Muscle of leg (tissue), 11 donors: ENCODE data around the gene COX5B. TPM values are rescaled to one million over a fixed set of nuclear protein-coding genes. Genes with fewer than 3 reads are reported as not detected.
"Not testable (repeated sequence)": the region's sequence is repeated elsewhere in the genome, so short reads cannot be mapped to it uniquely, and the experiment has no call there.

ENCODE experiments used
- DNase-seq: peaks from one replicate; pipeline ENCODE4 v3.0.0; 2013
- H3K27ac ChIP-seq: one replicate; pipeline ENCODE4 v1.5.1; 2013; ENCODE audit warnings: mild to moderate bottlenecking, low read length, control low read depth
- H3K27me3 ChIP-seq: one replicate; pipeline ENCODE4 v1.6.1; 2013; ENCODE audit warnings: low read length; ENCODE audit not compliant: control insufficient read depth, insufficient read depth
- H3K36me3 ChIP-seq: one replicate; pipeline ENCODE4 v1.6.1; 2013; ENCODE audit warnings: low read length; ENCODE audit not compliant: control insufficient read depth, insufficient read depth
- H3K4me1 ChIP-seq: one replicate; pipeline ENCODE4 v1.6.1; 2013; ENCODE audit warnings: low read length; ENCODE audit not compliant: control insufficient read depth, insufficient read depth
- H3K4me3 ChIP-seq: one replicate; pipeline ENCODE4 v1.5.1; 2013; ENCODE audit warnings: low read length, control low read depth
- H3K9me3 ChIP-seq: replicated peaks from 2 replicates; pipeline ENCODE4 v1.6.1; 2013; ENCODE audit warnings: low read depth, low read length; ENCODE audit not compliant: control insufficient read depth
- WGBS: methylation state at CpG from one replicate; pipeline ENCODE4 v1.1.5; 2013; ENCODE audit warnings: missing lambda C conversion rate; ENCODE audit not compliant: insufficient coverage; 5-methylcytosine and 5-hydroxymethylcytosine counted together
- polyA plus RNA-seq, 8 donors: library from polyadenylated mRNA; unstranded; fragments of 120-200 nt; gene quantifications; one replicate each; pipeline versions ENCODE4 v1.2.1 to v1.2.3, GENCODE V29; 2013; ENCODE audit warnings: inconsistent platforms in 1 of 8, low replicate concordance in 1 of 8; ENCODE audit not compliant: insufficient read length in 8 of 8, insufficient read depth in 1 of 8
- total RNA-seq: library from RNA; stranded (reverse); fragments of 120-200 nt; gene quantifications from one replicate; pipeline ENCODE4 v1.2.4, GENCODE V29; 2013

Gene COX5B
- total and polyA plus RNA-seq, 9 donors, result 140 to 325 (median 189) TPM

- H3K9me3 ChIP-seq, result no peaks in the 10 kb centered on the region
- no peaks in the 10 kb centered on the region for H3K27me3 ChIP-seq
- WGBS, result 83% methylated on average over 5 of the region's 6 CpGs
- H3K4me3 ChIP-seq, result no peak overlapping the region
- DNase-seq, result no peak
- no peaks in the 10 kb centered on the region for H3K4me1 ChIP-seq
- H3K27ac ChIP-seq, result no peak overlapping the region
- H3K36me3 ChIP-seq, result no peaks in the 10 kb centered on the region
These were observed 28.0 kb upstream of the COX5B start for GRCh38 chr2:97617911-97618310.

DNA sequence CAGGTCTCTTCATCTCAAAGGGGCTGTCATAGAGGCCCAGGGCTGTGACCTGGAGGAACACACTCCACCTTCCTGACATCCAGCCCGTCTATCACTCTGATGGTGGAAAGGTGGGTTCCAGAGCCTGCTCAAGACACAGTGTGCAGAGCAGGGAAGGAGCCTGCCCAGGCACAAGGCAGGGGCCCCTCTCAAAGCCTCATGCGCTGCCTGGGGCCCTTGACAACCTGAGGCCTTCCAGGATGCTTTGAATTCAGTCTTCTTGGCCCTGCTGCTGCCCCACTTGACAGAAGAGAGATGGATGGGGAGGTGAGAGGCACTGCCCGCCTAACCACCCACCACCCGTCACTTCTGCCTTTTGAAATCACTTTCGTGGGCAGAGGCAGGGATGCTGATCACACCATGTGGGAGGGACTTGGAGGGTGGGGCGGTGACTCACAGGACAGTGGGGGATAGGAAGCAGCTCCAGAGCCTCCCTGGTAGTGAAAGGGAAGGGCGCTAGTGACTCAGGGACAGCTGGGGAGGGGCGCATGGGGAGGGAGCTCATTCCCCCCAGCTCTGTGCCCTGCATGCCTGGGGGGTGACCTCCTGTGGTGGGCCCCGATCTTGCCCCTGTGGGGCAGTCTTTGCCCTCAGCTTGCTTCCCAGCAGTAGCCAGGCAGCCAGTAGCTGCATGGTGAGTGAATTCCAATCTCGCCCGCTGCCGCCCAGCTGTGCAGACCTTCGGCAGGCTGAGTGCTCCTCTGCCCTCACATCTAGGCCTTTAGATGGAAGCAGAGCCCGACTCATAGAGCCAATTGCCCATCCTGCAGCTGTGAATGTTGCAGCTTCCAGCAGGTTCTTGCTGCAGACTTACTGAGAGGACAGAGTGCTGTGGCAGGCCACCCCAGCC is 26.7 kb upstream of the COX5B start:
- not testable (repeated sequence) for H3K9me3 ChIP-seq, DNase-seq, H3K27ac ChIP-seq, H3K4me3 ChIP-seq, H3K4me1 ChIP-seq, H3K27me3 ChIP-seq, H3K36me3 ChIP-seq
- WGBS, result 47% methylated on average over 5 of the region's 14 CpGs

DNA sequence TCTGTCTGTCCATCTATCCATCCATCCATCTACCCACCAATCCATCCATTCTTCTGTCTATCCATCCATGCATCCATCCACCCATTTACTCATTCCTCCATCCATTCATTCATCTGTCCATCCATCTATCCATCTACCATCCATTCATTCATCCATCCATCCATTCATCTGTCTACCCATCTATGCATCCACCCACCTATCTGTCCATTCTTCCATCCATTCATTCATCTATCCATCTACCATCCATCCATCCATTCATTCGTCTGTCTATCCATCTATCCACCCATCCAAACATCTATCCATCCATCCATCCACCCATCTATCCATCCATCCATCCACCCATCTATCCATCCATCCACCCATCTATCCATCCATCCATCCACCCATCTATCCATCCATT is 25.4 kb upstream of the COX5B start:
- H3K27ac ChIP-seq, H3K27me3 ChIP-seq, H3K36me3 ChIP-seq, H3K9me3 ChIP-seq, H3K4me1 ChIP-seq, DNase-seq, H3K4me3 ChIP-seq: not testable (repeated sequence)
- WGBS, result 84% methylated on average over 1 of the region's 1 CpG

DNA sequence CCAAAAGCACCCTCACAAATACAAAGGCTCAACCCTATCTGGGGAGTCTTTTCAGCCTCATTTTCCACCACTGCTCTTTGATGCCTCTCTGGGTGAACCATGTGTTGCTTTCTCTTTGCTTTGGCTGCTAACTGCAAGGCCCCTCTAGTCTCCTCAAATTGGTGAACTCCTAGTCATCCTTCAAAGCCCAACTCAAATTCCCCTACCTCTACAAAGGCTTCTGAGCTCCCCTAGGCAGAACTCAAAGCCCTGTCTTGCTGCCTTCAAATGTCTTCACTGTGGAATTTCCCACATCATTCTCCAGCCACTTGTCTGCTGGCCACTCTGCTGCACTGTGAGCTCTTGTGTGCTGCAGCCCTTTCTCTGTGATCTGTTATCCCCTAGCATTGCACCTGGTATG is 22.9 kb upstream of the COX5B start:
- not testable (repeated sequence) for H3K36me3 ChIP-seq, H3K9me3 ChIP-seq, H3K4me1 ChIP-seq, H3K27ac ChIP-seq, H3K27me3 ChIP-seq, DNase-seq, H3K4me3 ChIP-seq

DNA sequence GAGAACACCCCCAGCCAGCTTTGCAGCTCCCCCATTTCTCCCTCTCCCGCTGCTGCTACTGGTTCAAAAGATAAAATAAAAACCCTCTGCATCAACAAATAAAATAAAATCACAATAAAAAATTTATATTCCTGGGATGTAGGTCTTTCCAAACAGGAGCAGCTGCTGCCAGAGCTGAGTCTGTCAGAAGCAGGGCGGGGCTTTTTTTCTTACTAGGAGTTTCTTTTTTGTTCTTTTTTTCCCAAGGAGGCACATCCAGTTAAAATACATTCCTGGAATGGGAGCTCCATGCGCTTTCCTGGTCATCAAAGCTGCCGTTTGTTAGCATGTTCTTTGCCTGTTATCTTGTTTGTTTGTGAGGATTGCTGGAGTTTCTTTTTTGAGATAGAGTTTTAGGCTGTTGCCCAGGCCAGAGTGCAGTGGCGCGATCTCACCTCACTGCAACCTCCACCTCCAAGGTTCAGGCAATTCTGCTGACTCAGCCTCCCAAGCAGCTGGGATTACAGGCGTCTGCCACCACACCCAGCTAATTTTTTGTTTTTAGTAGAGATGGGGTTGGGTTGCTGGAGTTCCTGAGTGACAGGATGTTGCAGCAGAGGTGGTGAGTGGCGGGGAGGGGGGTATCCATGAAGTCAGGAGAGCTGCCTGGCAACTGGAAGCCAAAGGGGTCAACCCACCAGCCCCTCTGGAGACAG is 20.4 kb upstream of the COX5B start:
- H3K4me3 ChIP-seq, H3K27ac ChIP-seq, DNase-seq, H3K27me3 ChIP-seq, H3K9me3 ChIP-seq, H3K36me3 ChIP-seq, H3K4me1 ChIP-seq: not testable (repeated sequence)
- WGBS, result no CpG with 5 or more reads among the region's 8 CpGs

DNA sequence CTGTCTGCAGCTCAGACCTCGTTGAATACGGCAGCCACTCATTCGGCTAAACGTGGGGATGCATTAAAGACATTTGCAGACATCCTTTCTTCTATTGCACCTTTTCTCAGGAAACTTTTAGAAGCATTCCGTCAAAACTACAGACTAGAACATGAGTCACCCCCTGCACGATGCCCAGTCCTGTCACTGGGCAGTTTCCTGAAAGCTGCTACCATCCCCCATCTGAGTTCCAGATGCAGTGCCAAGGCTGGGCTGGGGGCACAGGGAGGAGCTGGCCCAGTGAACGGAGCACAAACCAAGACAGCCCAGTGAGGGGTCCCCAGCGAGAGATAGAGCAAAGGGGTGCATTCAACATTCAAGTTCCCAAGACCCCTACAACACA is 19.8 kb upstream of the COX5B start:
- H3K27me3 ChIP-seq, H3K4me1 ChIP-seq, H3K27ac ChIP-seq, H3K4me3 ChIP-seq, H3K9me3 ChIP-seq, DNase-seq, H3K36me3 ChIP-seq: not testable (repeated sequence)
- WGBS, result 11% methylated on average over 4 of the region's 8 CpGs

DNA sequence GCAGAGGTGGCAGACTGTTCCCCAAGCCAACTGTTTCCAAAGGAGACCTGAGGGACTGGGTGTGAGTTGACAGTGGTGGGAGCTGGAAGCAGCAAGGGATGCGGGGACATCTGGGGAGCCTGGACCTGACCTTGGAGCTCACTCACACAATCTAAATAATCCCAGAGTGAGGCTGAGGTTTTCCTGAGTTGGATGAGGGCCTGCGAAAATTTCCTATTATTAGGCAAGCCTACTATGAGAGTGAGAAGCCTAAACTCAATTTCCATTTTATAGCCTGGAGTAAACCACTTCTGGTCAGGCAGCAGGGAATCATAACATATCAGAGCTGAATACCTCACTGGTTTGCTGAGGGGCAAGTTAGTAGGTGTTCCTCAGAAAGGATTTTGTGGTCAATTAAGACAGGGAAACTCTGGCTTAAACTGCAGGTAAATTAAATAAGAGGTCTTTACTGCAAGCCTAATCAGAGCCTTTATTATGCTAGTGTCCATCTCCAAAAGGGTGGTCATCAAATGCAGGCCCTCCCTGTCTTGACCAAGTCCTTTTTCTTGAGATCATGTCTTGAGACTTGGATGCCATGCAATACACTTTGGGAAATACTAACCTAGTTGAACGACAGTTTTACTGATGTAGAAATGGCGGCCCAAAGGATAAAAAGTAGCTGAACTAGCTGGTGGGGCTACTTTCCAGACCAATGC is 1.7 kb upstream of the COX5B start:
- no peaks in the 10 kb centered on the region for H3K9me3 ChIP-seq
- H3K27me3 ChIP-seq, result no peaks in the 10 kb centered on the region
- peaks cover 22% of the 10 kb centered on the region for H3K36me3 ChIP-seq
- H3K4me1 ChIP-seq, result peaks cover 13% of the 10 kb centered on the region
- no peak overlapping the region for H3K27ac ChIP-seq
- no peak for DNase-seq
- whole genome bisulfite sequencing, result no CpG with 5 or more reads among the region's 4 CpGs
- H3K4me3 ChIP-seq, result no peak overlapping the region

DNA sequence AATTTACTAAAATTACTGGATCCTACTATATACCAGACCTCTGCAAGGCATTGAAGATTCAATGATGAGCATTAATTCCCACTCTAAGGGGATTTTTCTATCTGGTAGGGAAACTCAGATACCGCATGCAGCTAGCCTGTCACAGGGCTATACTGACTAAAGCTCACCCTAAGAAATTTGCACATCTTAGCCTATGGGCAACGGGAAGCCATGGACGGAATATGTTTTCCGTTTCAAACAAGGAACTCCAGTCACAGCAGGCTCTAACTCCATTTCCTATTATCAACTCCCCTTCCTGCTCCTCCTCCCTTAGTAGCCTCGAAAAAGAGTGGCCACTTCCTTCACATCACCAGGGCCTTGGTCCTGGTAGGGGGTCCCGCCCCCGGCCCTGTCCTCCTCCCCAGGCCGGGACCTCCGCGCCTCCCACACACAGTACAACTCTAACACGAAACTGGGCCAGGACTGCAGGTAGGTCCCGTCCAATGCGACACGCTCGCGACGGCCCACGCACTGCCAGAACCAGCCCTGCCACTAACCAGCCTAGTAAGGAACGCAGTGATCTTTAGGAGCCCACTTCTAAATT is 659 bp upstream of the COX5B start:
- Histone ChIP-seq H3K9me3 (no peaks in the 10 kb centered on the region), H3K36me3 (peaks cover 30% of the 10 kb centered on the region), H3K27ac (peak overlapping the region; percentile 96), H3K27me3 (no peaks in the 10 kb centered on the region), H3K4me1 (peaks cover 13% of the 10 kb centered on the region), H3K4me3 (peak overlapping the region; percentile 99)
- 4% methylated on average over 15 of the region's 19 CpGs for WGBS
- peak; percentile 67 for DNase-seq

GRCh38 chr2:97646977-97647376 is 1.1 kb downstream of the COX5B start:
- no peaks in the 10 kb centered on the region for H3K9me3 ChIP-seq
- H3K27ac ChIP-seq, result no peak overlapping the region
- H3K4me3 ChIP-seq, result peak overlapping the region; percentile 99
- H3K4me1 ChIP-seq, result peaks cover 13% of the 10 kb centered on the region
- peaks cover 39% of the 10 kb centered on the region for H3K36me3 ChIP-seq
- no peak for DNase-seq
- H3K27me3 ChIP-seq, result no peaks in the 10 kb centered on the region
- 92% methylated on average over 2 of the region's 4 CpGs for WGBS

GRCh38 chr2:97651114-97651513 is 5.3 kb downstream of the COX5B start:
- no peak for DNase-seq
- H3K9me3 ChIP-seq, result peaks cover 8% of the 10 kb centered on the region
- H3K36me3 ChIP-seq, result peaks cover 63% of the 10 kb centered on the region
- H3K27ac ChIP-seq, result no peak overlapping the region
- H3K27me3 ChIP-seq, result no peaks in the 10 kb centered on the region
- 86% methylated on average over 3 of the region's 4 CpGs for WGBS
- no peak overlapping the region for H3K4me3 ChIP-seq
- H3K4me1 ChIP-seq, result peaks cover 6% of the 10 kb centered on the region
